Measurements from ENCODE around the gene DLGAP1. TPM values are rescaled to one million over a fixed set of nuclear protein-coding genes. Genes with fewer than 3 reads are reported as not detected.
A peak's percentile ranks its signal among the peaks of the same experiment; 100 is the strongest.

DLGAP1 gene
- total and polyA plus RNA-seq, 3 experiments from 2014 or later, result 0.07 to 0.46 TPM; not detected in 1

DNA sequence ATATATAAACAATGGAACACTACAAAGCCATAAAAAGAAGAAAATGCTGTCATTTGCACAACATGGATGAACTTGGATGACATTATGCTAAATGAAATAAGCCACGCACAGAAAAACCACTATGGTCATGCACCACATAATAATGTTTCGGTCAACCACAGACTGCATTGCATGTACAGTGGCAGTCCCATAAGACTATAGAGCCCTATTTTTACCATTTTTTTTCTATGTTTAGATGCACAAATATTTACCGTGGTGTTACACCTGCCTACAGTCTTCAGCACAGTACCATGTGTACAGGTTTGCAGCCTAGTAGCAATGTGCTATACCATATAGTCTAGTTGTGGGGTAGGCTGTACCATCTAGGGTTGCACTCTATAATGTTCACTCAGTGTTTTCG, 476.1 kb downstream of the DLGAP1 start:
- POLR2A ChIA-PET, result no interaction called here
- peaks cover 4 to 17% of the 10 kb centered on the region in 2 donors for H3K27me3 Mint-ChIP-seq
- H3K27ac ChIP-seq (ENCODE audit: low read depth, low read length), result no peak overlapping the region
- CTCF ChIA-PET, result no interaction called here
- DNase-seq, result no peak
- H3K9me3 ChIP-seq (ENCODE audit: low read length), result no peaks in the 10 kb centered on the region
- H3K27ac Mint-ChIP-seq, result no peak overlapping the region
- no peaks in the 10 kb centered on the region for H3K4me1 ChIP-seq (ENCODE audit: insufficient read depth, low read length)
- H3K36me3 Mint-ChIP-seq, result peaks cover 0 to 4% (median 0%) of the 10 kb centered on the region in 3 donors
- no peaks in the 10 kb centered on the region for H3K27me3 ChIP-seq (ENCODE audit: insufficient read depth, low read length, poor library complexity, severe bottlenecking)
- no peak overlapping the region for H3K4me3 ChIP-seq (ENCODE audit: low read length)
- H3K9me3 Mint-ChIP-seq, result peaks cover 9 to 16% (median 14%) of the 10 kb centered on the region in 5 donors
- no peaks in the 10 kb centered on the region for H3K36me3 ChIP-seq (ENCODE audit: insufficient read depth, low read length)
- H3K4me3 Mint-ChIP-seq, result no peak overlapping the region
- peaks cover 0 to 8% (median 0%) of the 10 kb centered on the region in 3 donors for H3K4me1 Mint-ChIP-seq

DNA sequence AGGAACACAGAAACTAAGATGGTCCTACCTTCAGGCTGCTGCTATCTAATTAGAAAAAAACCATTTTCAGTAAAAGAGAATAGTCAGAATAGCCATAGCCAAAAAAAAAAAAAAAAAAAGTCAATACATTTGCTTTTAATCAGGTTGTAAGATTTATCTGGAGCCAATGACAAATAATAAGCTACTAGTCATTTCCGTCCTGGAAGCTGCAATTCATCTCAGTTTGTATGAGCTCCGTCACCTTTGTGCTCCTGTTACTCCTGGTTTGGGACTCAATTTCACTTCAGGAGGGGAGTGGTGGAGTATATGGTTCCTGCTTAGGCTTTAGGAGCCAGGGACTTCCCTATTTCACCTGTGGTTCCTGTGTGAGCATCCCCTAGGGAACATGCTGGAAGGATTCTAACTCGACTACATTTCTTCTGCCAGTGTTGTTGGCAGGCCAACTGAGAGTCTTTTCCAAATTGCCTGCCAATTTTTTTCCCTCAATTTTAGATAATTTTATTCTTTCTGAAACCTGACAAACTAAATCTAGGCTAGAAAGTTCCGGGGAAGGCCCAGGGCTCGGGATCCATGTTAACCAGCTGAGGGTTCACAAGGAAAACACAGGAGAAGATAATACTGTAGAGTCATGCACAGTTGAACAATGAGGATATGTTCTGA, 481.8 kb downstream of the DLGAP1 start:
- H3K27me3 ChIP-seq (ENCODE audit: insufficient read depth, low read length, poor library complexity, severe bottlenecking), result no peaks in the 10 kb centered on the region
- no peak overlapping the region for H3K4me3 ChIP-seq (ENCODE audit: low read length)
- POLR2A ChIA-PET, result no interaction called here
- H3K9me3 Mint-ChIP-seq, result peaks cover 0 to 2% (median 2%) of the 10 kb centered on the region in 5 donors
- CTCF ChIA-PET, result no interaction called here
- no peaks in the 10 kb centered on the region for H3K4me1 ChIP-seq (ENCODE audit: insufficient read depth, low read length)
- H3K27ac Mint-ChIP-seq, result peak overlapping the region in 1 of 8 donors; percentile 22
- no peak for DNase-seq
- no peaks in the 10 kb centered on the region for H3K4me1 Mint-ChIP-seq
- no peaks in the 10 kb centered on the region for H3K9me3 ChIP-seq (ENCODE audit: low read length)
- no peak overlapping the region for H3K4me3 Mint-ChIP-seq
- no peaks in the 10 kb centered on the region for H3K36me3 ChIP-seq (ENCODE audit: insufficient read depth, low read length)
- no peaks in the 10 kb centered on the region for H3K36me3 Mint-ChIP-seq
- H3K27me3 Mint-ChIP-seq, result peaks cover 3 to 6% of the 10 kb centered on the region in 2 donors
- no peak overlapping the region for H3K27ac ChIP-seq (ENCODE audit: low read depth, low read length)

DNA sequence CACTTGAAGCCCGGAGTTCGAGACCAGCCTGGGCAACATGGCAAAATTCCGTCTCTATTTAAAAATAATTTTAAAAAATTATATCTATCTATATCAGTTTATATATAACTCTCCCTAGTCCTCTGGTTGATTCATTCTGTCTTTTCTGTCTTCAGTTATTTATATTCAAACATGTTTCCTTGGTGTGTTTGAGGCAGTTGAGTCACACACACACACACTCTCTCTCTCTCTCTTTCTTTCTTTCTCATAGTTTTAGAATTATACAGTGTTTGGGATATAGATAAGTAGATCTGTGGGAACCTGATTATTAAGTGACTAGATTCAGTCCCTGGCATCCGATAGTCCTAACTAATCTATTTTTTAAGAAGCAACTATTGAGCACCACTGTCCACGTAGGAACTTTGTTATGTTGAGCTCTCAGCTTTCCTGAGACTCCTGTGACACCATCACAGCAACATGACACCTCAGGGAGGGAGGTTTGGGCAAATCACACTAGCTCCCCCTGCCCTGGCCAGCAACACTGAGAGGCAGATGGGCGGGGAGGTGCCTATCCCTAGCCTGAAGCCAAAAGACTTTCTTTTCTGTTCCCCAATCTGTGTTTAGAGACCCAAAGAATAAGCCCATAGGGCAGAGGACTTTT, 482.7 kb downstream of the DLGAP1 start:
- Histone ChIP-seq H3K36me3 (ENCODE audit: insufficient read depth, low read length) (no peaks in the 10 kb centered on the region), H3K27ac (ENCODE audit: low read depth, low read length) (no peak overlapping the region), H3K4me3 (ENCODE audit: low read length) (no peak overlapping the region), H3K27me3 (ENCODE audit: insufficient read depth, low read length, poor library complexity, severe bottlenecking) (no peaks in the 10 kb centered on the region), H3K9me3 (ENCODE audit: low read length) (no peaks in the 10 kb centered on the region), H3K4me1 (ENCODE audit: insufficient read depth, low read length) (no peaks in the 10 kb centered on the region)
- ChIA-PET POLR2A (no interaction called here), CTCF (no interaction called here)
- Mint-ChIP-seq H3K27ac (no peak overlapping the region), H3K27me3 (peaks cover 3 to 4% of the 10 kb centered on the region in 2 donors), H3K36me3 (no peaks in the 10 kb centered on the region), H3K4me1 (no peaks in the 10 kb centered on the region), H3K9me3 (peaks cover 0 to 2% (median 0%) of the 10 kb centered on the region in 5 donors), H3K4me3 (no peak overlapping the region)
- no peak for DNase-seq

DNA sequence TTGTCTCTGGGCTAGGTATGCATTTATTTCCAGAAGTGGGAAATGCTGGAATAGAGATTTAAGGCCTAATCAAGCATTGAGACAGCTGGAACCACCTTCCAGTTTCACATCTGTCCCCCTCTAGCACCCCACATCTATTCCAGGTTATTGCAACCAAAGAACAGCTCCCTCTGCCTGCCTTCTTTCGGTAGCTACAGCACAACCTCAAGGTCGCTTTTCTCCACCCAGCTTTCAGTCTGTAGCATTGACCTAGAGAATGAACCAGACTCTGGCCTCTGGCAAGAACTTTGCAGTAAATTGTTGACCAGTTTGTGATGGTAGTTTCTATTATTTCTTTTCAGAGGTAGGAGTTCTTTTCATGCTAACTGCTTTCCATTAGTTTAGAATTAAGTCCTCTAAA, 484.2 kb downstream of the DLGAP1 start:
- no peak for DNase-seq
- H3K27me3 ChIP-seq (ENCODE audit: insufficient read depth, low read length, poor library complexity, severe bottlenecking), result no peaks in the 10 kb centered on the region
- no peak overlapping the region for H3K4me3 Mint-ChIP-seq
- CTCF ChIA-PET, result no interaction called here
- POLR2A ChIA-PET, result no interaction called here
- no peaks in the 10 kb centered on the region for H3K4me1 ChIP-seq (ENCODE audit: insufficient read depth, low read length)
- peaks cover 4% of the 10 kb centered on the region in 2 donors for H3K27me3 Mint-ChIP-seq
- H3K36me3 Mint-ChIP-seq, result no peaks in the 10 kb centered on the region
- no peaks in the 10 kb centered on the region for H3K36me3 ChIP-seq (ENCODE audit: insufficient read depth, low read length)
- no peak overlapping the region for H3K27ac Mint-ChIP-seq
- no peaks in the 10 kb centered on the region for H3K4me1 Mint-ChIP-seq
- no peaks in the 10 kb centered on the region for H3K9me3 ChIP-seq (ENCODE audit: low read length)
- H3K27ac ChIP-seq (ENCODE audit: low read depth, low read length), result no peak overlapping the region
- H3K4me3 ChIP-seq (ENCODE audit: low read length), result no peak overlapping the region
- H3K9me3 Mint-ChIP-seq, result peaks cover 0 to 2% (median 0%) of the 10 kb centered on the region in 5 donors

DNA sequence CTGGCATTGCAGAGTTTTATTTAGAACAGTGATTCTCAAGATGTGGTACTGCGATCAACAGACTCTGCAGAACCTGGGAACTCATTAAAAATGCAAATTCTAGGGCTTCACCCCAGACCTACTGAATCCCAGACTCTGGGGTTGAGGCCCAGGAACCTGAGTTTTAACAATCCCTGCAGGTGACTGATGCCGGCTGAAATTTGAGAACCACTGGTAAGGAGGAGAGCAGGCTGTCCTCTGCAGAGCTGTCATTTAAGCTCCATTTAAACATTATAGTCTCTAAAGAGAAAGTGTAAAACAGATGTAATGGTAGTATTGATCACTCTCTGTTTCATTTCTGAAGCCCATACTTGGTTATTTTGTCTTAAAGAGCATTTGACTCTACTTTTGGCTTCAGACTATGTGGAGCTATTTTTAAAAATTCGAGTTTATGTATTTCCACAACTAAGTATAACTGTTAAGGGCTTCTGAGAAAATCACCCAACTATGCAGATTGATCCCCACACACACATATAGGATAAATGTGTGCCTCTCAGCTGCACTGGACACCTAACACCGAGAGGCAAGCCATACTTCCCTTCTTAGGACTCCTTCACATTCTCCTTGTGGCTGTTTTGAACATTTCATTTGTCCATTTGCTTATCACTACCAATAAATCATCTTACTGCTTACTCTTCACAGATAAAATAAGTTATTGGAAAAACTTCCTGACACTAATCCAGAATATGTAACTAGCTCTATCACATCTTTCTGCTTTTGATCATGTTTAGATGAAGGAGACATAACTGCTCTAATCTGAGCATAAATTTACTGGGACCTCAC, 487.5 kb downstream of the DLGAP1 start:
- H3K9me3 Mint-ChIP-seq, result no peaks in the 10 kb centered on the region
- H3K4me3 Mint-ChIP-seq, result no peak overlapping the region
- H3K27ac Mint-ChIP-seq, result no peak overlapping the region
- CTCF ChIA-PET, result no interaction called here
- no peaks in the 10 kb centered on the region for H3K4me1 Mint-ChIP-seq
- Histone ChIP-seq H3K4me3 (ENCODE audit: low read length) (no peak overlapping the region), H3K27me3 (ENCODE audit: insufficient read depth, low read length, poor library complexity, severe bottlenecking) (no peaks in the 10 kb centered on the region), H3K27ac (ENCODE audit: low read depth, low read length) (no peak overlapping the region), H3K36me3 (ENCODE audit: insufficient read depth, low read length) (no peaks in the 10 kb centered on the region), H3K4me1 (ENCODE audit: insufficient read depth, low read length) (no peaks in the 10 kb centered on the region), H3K9me3 (ENCODE audit: low read length) (no peaks in the 10 kb centered on the region)
- no peaks in the 10 kb centered on the region for H3K36me3 Mint-ChIP-seq
- no peak for DNase-seq
- H3K27me3 Mint-ChIP-seq, result peaks cover 3% of the 10 kb centered on the region in 2 donors
- POLR2A ChIA-PET, result no interaction called here

DNA sequence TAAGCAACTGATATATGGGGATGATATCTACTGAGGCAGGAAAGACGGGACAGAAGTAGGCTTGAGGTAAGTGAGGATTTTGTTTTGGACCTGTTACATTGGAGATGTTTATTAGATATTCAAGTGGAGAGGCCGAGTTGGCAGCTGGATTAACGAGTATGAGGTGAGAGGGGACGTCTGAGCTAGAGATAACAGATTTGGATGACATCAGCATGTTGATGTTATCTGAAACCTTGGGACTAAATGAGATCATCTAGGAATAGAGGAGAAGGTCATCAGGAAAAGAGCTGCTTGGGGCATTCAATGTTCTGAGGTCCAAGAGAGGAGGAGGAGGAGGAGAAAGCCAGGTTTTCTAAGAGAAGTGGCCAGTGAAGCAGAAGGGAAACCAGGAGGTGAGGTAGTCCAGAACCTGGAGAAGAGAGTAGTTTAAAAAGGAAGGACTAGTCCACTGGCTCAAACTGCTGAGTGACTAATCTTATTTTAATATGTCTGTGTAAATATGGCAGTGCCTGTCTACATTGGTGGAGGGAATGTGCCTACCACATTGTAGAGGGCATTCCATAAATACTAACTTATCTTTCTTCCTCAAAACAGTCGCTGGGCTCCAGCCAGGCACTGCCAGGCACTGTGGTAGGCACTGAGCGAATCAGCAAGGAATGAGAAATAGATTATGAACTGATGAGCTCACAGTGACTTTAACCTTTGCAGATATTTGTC, 488.3 kb downstream of the DLGAP1 start:
- no peak for DNase-seq
- H3K4me1 Mint-ChIP-seq, result no peaks in the 10 kb centered on the region
- H3K9me3 Mint-ChIP-seq, result no peaks in the 10 kb centered on the region
- peak overlapping the region in 1 of 8 donors; percentile 0 for H3K27ac Mint-ChIP-seq
- Histone ChIP-seq H3K27ac (ENCODE audit: low read depth, low read length) (no peak overlapping the region), H3K4me1 (ENCODE audit: insufficient read depth, low read length) (no peaks in the 10 kb centered on the region), H3K27me3 (ENCODE audit: insufficient read depth, low read length, poor library complexity, severe bottlenecking) (no peaks in the 10 kb centered on the region), H3K9me3 (ENCODE audit: low read length) (no peaks in the 10 kb centered on the region), H3K4me3 (ENCODE audit: low read length) (no peak overlapping the region), H3K36me3 (ENCODE audit: insufficient read depth, low read length) (no peaks in the 10 kb centered on the region)
- H3K27me3 Mint-ChIP-seq, result peaks cover 3% of the 10 kb centered on the region in 2 donors
- ChIA-PET CTCF (no interaction called here), POLR2A (no interaction called here)
- no peaks in the 10 kb centered on the region for H3K36me3 Mint-ChIP-seq
- H3K4me3 Mint-ChIP-seq, result no peak overlapping the region

DNA sequence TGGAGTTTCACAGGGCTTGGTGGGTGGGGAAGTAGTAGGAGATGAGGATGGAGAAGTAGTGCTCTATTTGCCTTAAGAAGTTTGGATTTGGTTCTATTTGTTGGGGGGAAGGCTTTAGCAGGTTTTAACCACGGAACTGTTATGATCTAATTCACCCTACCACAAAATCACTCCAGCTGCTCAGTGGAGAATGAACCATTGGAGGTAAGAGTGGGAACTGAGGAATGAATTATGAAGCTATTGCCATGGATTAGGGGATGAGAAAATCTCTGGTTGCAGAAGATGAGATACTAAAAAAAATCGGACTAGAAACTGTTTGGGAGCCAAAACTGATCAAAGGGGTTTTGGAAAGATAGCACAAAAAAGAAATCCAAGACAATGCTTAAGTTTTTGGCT, 488.9 kb downstream of the DLGAP1 start:
- Histone ChIP-seq H3K9me3 (ENCODE audit: low read length) (no peaks in the 10 kb centered on the region), H3K4me1 (ENCODE audit: insufficient read depth, low read length) (no peaks in the 10 kb centered on the region), H3K27me3 (ENCODE audit: insufficient read depth, low read length, poor library complexity, severe bottlenecking) (no peaks in the 10 kb centered on the region), H3K4me3 (ENCODE audit: low read length) (no peak overlapping the region), H3K36me3 (ENCODE audit: insufficient read depth, low read length) (no peaks in the 10 kb centered on the region), H3K27ac (ENCODE audit: low read depth, low read length) (no peak overlapping the region)
- H3K27me3 Mint-ChIP-seq, result peaks cover 3 to 5% of the 10 kb centered on the region in 2 donors
- POLR2A ChIA-PET, result no interaction called here
- H3K36me3 Mint-ChIP-seq, result no peaks in the 10 kb centered on the region
- H3K4me3 Mint-ChIP-seq, result no peak overlapping the region
- peak overlapping the region in 1 of 8 donors; percentile 0 for H3K27ac Mint-ChIP-seq
- H3K9me3 Mint-ChIP-seq, result no peaks in the 10 kb centered on the region
- DNase-seq, result no peak
- CTCF ChIA-PET, result no interaction called here
- H3K4me1 Mint-ChIP-seq, result no peaks in the 10 kb centered on the region

DNA sequence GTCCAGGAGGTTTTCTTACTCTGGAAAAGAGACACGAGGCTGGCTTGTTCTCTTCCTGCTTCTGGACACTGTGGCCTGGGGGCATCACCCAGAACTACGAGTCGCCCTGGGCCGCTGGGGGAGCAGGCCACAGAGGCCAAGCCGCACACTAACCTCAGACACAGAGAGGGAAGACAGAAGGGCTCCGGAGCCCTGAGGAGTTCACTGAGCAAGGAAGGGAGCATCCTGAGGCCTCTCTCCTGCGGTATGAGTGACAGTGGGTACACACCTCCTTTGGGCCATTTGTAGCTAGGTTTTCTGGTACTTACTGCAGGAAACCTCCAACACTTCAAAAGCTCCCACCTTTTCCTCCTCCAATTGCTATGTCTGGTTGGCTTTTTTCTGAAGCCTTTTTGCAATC, 494.1 kb downstream of the DLGAP1 start:
- no peak for DNase-seq
- no peaks in the 10 kb centered on the region for H3K4me1 ChIP-seq (ENCODE audit: insufficient read depth, low read length)
- Mint-ChIP-seq H3K27ac (no peak overlapping the region), H3K4me1 (no peaks in the 10 kb centered on the region), H3K27me3 (peaks cover 0 to 8% of the 10 kb centered on the region in 2 donors), H3K36me3 (no peaks in the 10 kb centered on the region), H3K4me3 (no peak overlapping the region), H3K9me3 (peaks cover 0 to 1% (median 0%) of the 10 kb centered on the region in 5 donors)
- no peak overlapping the region for H3K27ac ChIP-seq (ENCODE audit: low read depth, low read length)
- no peaks in the 10 kb centered on the region for H3K27me3 ChIP-seq (ENCODE audit: insufficient read depth, low read length, poor library complexity, severe bottlenecking)
- no peak overlapping the region for H3K4me3 ChIP-seq (ENCODE audit: low read length)
- H3K9me3 ChIP-seq (ENCODE audit: low read length), result no peaks in the 10 kb centered on the region
- ChIA-PET CTCF (no interaction called here), POLR2A (no interaction called here)
- H3K36me3 ChIP-seq (ENCODE audit: insufficient read depth, low read length), result no peaks in the 10 kb centered on the region

Data from CD8-positive, alpha-beta memory T cell (primary cell).